GM23338 (cell line): ENCODE measurements around the gene GDPD4. TPM values are rescaled to one million over a fixed set of nuclear protein-coding genes. Genes with fewer than 3 reads are reported as not detected.

Experiments used
- ATAC-seq: fragments of 200-7000 bp; cut with Tn5 transposase; 3 replicates; pipeline ENCODE4 v1.9.1; 2020
- DNase-seq: peaks from one replicate; pipeline ENCODE4 v3.0.0-alpha.2; 2015; ENCODE audit warnings: low spot score
- H2AFZ ChIP-seq: fragments of 200-600 bp; sonication (generic); 2 replicates; pipeline ENCODE4 v1.8.0; 2016; ENCODE audit warnings: antibody characterized with exemption, mild to moderate bottlenecking, moderate library complexity
- H3F3A ChIP-seq: fragments of 200-600 bp; sonication (generic); replicated peaks from 2 replicates; pipeline ENCODE4 v1.8.0; 2017; ENCODE audit warnings: antibody characterized with exemption, mixed run types, low read depth
- H3K27ac ChIP-seq: fragments of 200-600 bp; sonication (generic); 2 replicates; pipeline ENCODE4 v1.6.1; 2016; ENCODE audit warnings: low read depth
- H3K27me3 ChIP-seq: fragments of 200-600 bp; sonication (generic); 2 replicates; pipeline ENCODE4 v1.8.0; 2016; ENCODE audit warnings: mild to moderate bottlenecking, mixed run types, moderate library complexity; ENCODE audit not compliant: insufficient read depth
- H3K36me3 ChIP-seq: fragments of 200-600 bp; sonication (generic); 2 replicates; pipeline ENCODE4 v1.8.0; 2016; ENCODE audit warnings: mild to moderate bottlenecking; ENCODE audit not compliant: insufficient read depth
- H3K4me1 ChIP-seq: fragments of 200-600 bp; sonication (generic); 2 replicates; pipeline ENCODE4 v1.8.0; 2016; ENCODE audit warnings: mild to moderate bottlenecking, moderate library complexity; ENCODE audit not compliant: insufficient read depth
- H3K4me2 ChIP-seq: fragments of 200-600 bp; sonication (generic); 2 replicates; pipeline ENCODE4 v1.7.1; 2017; ENCODE audit warnings: mixed run types
- H3K4me3 ChIP-seq: fragments of 200-600 bp; sonication (generic); 2 replicates; pipeline ENCODE4 v1.6.1; 2016; ENCODE audit warnings: mixed run types
- H3K79me2 ChIP-seq: fragments of 200-600 bp; sonication (generic); replicated peaks from 2 replicates; pipeline ENCODE4 v1.8.0; 2017; ENCODE audit warnings: mild to moderate bottlenecking; ENCODE audit not compliant: insufficient read depth
- H3K9me2 ChIP-seq: fragments of 200-600 bp; sonication (generic); 2 replicates; pipeline ENCODE4 v1.8.0; 2017; ENCODE audit not compliant: insufficient read depth
- H4K20me1 ChIP-seq: fragments of 200-600 bp; sonication (generic); replicated peaks from 2 replicates; pipeline ENCODE4 v1.8.0; 2017; ENCODE audit warnings: mild to moderate bottlenecking; ENCODE audit not compliant: insufficient read depth
- H3K27ac Mint-ChIP-seq: 2 replicates; pipeline ENCODE4 v1.8.0; 2020; ENCODE audit warnings: inconsistent platforms, mild to moderate bottlenecking, moderate library complexity, mixed read lengths
- H3K27me3 Mint-ChIP-seq: 3 replicates; pipeline ENCODE4 v1.8.0; 2022; ENCODE audit warnings: low read depth, mild to moderate bottlenecking, moderate library complexity, mixed read lengths, inconsistent platforms; ENCODE audit not compliant: insufficient read depth, poor library complexity
- H3K36me3 Mint-ChIP-seq: 3 replicates; pipeline ENCODE4 v1.8.0; 2021; ENCODE audit warnings: low read depth, mild to moderate bottlenecking, inconsistent platforms, moderate library complexity, mixed read lengths
- H3K4me1 Mint-ChIP-seq: 3 replicates; pipeline ENCODE4 v1.8.0; 2020; ENCODE audit warnings: mild to moderate bottlenecking, inconsistent platforms, mixed read lengths
- H3K4me3 Mint-ChIP-seq: 3 replicates; pipeline ENCODE4 v1.8.0; 2021; ENCODE audit warnings: moderate library complexity, mild to moderate bottlenecking, inconsistent platforms, mixed read lengths
- H3K9me3 Mint-ChIP-seq: 3 replicates; pipeline ENCODE4 v1.8.0; 2020; ENCODE audit warnings: moderate library complexity, mild to moderate bottlenecking, inconsistent platforms, mixed read lengths
- JUNB ChIP-seq: IDR thresholded peaks from one replicate; pipeline ENCODE4 v1.6.1; 2016; ENCODE audit warnings: antibody characterized with exemption; ENCODE audit not compliant: unreplicated experiment
- POLR2AphosphoS5 ChIP-seq: IDR thresholded peaks from 2 replicates; pipeline ENCODE4 v1.6.1; 2016; ENCODE audit warnings: antibody characterized with exemption, low read depth
- polyA plus RNA-seq: library from polyadenylated mRNA; unstranded; fragments of >200 nt; fragmentation: Nextera tagmentation; extraction: Ambion mirVana; gene quantifications from 2 replicates; pipeline ENCODE4 v1.2.1, GENCODE V29; 2016
- total RNA-seq: library from RNA; depleted of rRNA; stranded (reverse); fragments of >200 nt; shearing (Covaris generic); gene quantifications from 2 replicates; pipeline ENCODE4 v1.2.3, GENCODE V29; 2014
- TF ChIP-seq, protein P1 (sequence below): fragments of 250-450 bp; sonication (Bioruptor Pico); IDR thresholded peaks from 2 replicates; pipeline ENCODE4 v1.5.0; 2020; ENCODE audit warnings: mild to moderate bottlenecking, moderate library complexity
- TF ChIP-seq, protein P2 (sequence below): IDR thresholded peaks from one replicate; pipeline ENCODE4 v1.6.1; 2018; ENCODE audit warnings: antibody characterized with exemption; ENCODE audit not compliant: unreplicated experiment

Gene GDPD4
- total and polyA plus RNA-seq, 2 experiments from 2014 or later: not detected

DNA sequence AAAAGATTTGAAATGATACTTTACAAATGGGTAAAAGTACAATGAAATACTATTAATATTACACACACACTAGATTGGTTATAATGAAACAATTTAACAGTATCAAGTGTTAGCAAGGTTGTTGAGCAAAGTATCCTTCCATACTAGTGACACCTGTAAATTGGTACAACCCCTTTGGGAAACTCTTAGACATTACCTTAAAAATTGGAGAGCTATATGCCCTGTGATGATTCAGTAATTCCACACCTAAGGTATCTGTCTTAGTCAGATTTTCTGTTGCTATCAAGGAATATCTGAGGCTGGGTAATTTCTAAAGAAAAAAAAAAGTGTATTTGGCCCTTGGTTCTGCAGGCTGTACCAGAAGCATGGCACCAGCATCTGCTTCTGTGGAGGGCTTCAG, 7.4 kb upstream of the GDPD4 start (continued):
- TF ChIP-seq, protein P1, sequence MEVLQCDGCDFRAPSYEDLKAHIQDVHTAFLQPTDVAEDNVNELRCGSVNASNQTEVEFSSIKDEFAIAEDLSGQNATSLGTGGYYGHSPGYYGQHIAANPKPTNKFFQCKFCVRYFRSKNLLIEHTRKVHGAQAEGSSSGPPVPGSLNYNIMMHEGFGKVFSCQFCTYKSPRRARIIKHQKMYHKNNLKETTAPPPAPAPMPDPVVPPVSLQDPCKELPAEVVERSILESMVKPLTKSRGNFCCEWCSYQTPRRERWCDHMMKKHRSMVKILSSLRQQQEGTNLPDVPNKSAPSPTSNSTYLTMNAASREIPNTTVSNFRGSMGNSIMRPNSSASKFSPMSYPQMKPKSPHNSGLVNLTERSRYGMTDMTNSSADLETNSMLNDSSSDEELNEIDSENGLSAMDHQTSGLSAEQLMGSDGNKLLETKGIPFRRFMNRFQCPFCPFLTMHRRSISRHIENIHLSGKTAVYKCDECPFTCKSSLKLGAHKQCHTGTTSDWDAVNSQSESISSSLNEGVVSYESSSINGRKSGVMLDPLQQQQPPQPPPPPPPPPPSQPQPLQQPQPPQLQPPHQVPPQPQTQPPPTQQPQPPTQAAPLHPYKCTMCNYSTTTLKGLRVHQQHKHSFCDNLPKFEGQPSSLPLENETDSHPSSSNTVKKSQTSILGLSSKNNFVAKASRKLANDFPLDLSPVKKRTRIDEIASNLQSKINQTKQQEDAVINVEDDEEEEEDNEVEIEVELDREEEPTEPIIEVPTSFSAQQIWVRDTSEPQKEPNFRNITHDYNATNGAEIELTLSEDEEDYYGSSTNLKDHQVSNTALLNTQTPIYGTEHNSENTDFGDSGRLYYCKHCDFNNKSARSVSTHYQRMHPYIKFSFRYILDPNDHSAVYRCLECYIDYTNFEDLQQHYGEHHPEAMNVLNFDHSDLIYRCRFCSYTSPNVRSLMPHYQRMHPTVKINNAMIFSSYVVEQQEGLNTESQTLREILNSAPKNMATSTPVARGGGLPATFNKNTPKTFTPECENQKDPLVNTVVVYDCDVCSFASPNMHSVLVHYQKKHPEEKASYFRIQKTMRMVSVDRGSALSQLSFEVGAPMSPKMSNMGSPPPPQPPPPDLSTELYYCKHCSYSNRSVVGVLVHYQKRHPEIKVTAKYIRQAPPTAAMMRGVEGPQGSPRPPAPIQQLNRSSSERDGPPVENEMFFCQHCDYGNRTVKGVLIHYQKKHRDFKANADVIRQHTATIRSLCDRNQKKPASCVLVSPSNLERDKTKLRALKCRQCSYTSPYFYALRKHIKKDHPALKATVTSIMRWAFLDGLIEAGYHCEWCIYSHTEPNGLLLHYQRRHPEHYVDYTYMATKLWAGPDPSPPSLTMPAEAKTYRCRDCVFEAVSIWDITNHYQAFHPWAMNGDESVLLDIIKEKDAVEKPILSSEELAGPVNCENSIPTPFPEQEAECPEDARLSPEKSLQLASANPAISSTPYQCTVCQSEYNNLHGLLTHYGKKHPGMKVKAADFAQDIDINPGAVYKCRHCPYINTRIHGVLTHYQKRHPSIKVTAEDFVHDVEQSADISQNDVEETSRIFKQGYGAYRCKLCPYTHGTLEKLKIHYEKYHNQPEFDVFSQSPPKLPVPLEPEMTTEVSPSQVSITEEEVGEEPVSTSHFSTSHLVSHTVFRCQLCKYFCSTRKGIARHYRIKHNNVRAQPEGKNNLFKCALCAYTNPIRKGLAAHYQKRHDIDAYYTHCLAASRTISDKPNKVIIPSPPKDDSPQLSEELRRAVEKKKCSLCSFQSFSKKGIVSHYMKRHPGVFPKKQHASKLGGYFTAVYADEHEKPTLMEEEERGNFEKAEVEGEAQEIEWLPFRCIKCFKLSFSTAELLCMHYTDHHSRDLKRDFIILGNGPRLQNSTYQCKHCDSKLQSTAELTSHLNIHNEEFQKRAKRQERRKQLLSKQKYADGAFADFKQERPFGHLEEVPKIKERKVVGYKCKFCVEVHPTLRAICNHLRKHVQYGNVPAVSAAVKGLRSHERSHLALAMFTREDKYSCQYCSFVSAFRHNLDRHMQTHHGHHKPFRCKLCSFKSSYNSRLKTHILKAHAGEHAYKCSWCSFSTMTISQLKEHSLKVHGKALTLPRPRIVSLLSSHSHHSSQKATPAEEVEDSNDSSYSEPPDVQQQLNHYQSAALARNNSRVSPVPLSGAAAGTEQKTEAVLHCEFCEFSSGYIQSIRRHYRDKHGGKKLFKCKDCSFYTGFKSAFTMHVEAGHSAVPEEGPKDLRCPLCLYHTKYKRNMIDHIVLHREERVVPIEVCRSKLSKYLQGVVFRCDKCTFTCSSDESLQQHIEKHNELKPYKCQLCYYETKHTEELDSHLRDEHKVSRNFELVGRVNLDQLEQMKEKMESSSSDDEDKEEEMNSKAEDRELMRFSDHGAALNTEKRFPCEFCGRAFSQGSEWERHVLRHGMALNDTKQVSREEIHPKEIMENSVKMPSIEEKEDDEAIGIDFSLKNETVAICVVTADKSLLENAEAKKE: no peak
- TF ChIP-seq JUNB: no peak

DNA sequence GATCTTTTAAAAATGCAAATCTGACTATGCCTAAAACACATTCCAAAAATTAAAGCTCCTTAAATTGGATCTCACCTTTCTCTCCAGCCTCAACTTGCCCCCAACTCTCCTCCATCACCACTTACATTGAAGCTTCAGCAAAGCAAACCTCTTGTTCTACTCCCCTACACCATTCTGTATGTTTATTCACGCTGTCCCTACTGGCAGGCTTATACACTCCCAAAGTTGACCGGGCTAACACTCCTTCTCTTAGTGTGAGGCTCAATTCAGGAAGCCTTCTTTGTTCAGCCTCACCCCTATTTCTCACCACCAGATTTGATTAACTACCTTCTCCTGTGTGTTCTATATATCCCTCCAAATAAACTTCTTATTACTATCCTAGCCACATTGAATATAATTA, 1.8 kb upstream of the GDPD4 start:
- H3F3A ChIP-seq: no peaks in the 10 kb centered on the region
- TF ChIP-seq POLR2AphosphoS5: no peak
- TF ChIP-seq, protein P2, sequence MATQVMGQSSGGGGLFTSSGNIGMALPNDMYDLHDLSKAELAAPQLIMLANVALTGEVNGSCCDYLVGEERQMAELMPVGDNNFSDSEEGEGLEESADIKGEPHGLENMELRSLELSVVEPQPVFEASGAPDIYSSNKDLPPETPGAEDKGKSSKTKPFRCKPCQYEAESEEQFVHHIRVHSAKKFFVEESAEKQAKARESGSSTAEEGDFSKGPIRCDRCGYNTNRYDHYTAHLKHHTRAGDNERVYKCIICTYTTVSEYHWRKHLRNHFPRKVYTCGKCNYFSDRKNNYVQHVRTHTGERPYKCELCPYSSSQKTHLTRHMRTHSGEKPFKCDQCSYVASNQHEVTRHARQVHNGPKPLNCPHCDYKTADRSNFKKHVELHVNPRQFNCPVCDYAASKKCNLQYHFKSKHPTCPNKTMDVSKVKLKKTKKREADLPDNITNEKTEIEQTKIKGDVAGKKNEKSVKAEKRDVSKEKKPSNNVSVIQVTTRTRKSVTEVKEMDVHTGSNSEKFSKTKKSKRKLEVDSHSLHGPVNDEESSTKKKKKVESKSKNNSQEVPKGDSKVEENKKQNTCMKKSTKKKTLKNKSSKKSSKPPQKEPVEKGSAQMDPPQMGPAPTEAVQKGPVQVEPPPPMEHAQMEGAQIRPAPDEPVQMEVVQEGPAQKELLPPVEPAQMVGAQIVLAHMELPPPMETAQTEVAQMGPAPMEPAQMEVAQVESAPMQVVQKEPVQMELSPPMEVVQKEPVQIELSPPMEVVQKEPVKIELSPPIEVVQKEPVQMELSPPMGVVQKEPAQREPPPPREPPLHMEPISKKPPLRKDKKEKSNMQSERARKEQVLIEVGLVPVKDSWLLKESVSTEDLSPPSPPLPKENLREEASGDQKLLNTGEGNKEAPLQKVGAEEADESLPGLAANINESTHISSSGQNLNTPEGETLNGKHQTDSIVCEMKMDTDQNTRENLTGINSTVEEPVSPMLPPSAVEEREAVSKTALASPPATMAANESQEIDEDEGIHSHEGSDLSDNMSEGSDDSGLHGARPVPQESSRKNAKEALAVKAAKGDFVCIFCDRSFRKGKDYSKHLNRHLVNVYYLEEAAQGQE: no peak
- H3K9me2 ChIP-seq: no peaks in the 10 kb centered on the region
- H3K36me3 ChIP-seq: no peaks in the 10 kb centered on the region
- H3K4me1 Mint-ChIP-seq: peaks cover 9% of the 10 kb centered on the region
- H3K9me3 Mint-ChIP-seq: no peaks in the 10 kb centered on the region; the same call in 2 of the 3 replicates
- H3K4me3 Mint-ChIP-seq: no peak overlapping the region
- H3K27ac ChIP-seq: no peak overlapping the region
- H3K4me3 ChIP-seq: no peak overlapping the region
- H3K79me2 ChIP-seq: no peaks in the 10 kb centered on the region
- no peak overlapping the region for H3K4me2 ChIP-seq
- H3K27me3 Mint-ChIP-seq: no peaks in the 10 kb centered on the region
- no peak for DNase-seq
- H2AFZ ChIP-seq: no peak overlapping the region
- 0 out of 2 replicates have a peak overlapping the region, but pooled peaks have one; percentile 5 for H3K27ac Mint-ChIP-seq
- no peaks in the 10 kb centered on the region for H3K4me1 ChIP-seq
- no peaks in the 10 kb centered on the region for H4K20me1 ChIP-seq
- no peaks in the 10 kb centered on the region for H3K36me3 Mint-ChIP-seq
- ATAC-seq: peak; percentile 83
- H3K27me3 ChIP-seq: no peaks in the 10 kb centered on the region
